Thymus (tissue), 11 donors: ENCODE data around the gene SH2B2. TPM values are rescaled to one million over a fixed set of nuclear protein-coding genes. Genes with fewer than 3 reads are reported as not detected.
A peak's percentile ranks its signal among the peaks of the same experiment; 100 is the strongest.
"Not testable (repeated sequence)": the region's sequence is repeated elsewhere in the genome, so short reads cannot be mapped to it uniquely, and the experiment has no call there.

Experiments used
- DNase-seq, 9 donors: peaks; one replicate each; pipeline ENCODE4 v3.0.0-alpha.2; 2013; ENCODE audit warnings: low spot score in 9 of 9, low read depth in 6 of 9, missing footprints in 1 of 9
- H3K27ac ChIP-seq, 2 donors: one replicate each; pipeline ENCODE4 v1.5.1; 2013; ENCODE audit warnings: control low read depth in 1 of 2, low read depth in 1 of 2, low read length in 1 of 2, mild to moderate bottlenecking in 1 of 2, moderate library complexity in 1 of 2
- H3K27me3 ChIP-seq, 2 donors: one replicate each; pipeline ENCODE4 v1.5.1; 2013; ENCODE audit warnings: low read length in 1 of 2; ENCODE audit not compliant: control insufficient read depth in 2 of 2, insufficient read depth in 1 of 2
- H3K36me3 ChIP-seq, 2 donors: one replicate each; pipeline ENCODE4 v1.5.1; 2013; ENCODE audit warnings: low read length in 1 of 2, mild to moderate bottlenecking in 1 of 2, moderate library complexity in 1 of 2; ENCODE audit not compliant: control insufficient read depth in 2 of 2, insufficient read depth in 2 of 2
- H3K4me1 ChIP-seq, 2 donors: one replicate each; pipeline ENCODE4 v1.5.1; 2013; ENCODE audit warnings: low read length in 2 of 2; ENCODE audit not compliant: control insufficient read depth in 2 of 2, insufficient read depth in 2 of 2
- H3K4me3 ChIP-seq, 2 donors: one replicate each; pipeline ENCODE4 v1.5.1; 2013; ENCODE audit warnings: low read length in 2 of 2, control low read depth in 1 of 2, mild to moderate bottlenecking in 1 of 2
- H3K9me3 ChIP-seq, 2 donors: one replicate each; pipeline ENCODE4 v1.5.1; 2013; ENCODE audit warnings: low read length in 1 of 2, mild to moderate bottlenecking in 1 of 2; ENCODE audit not compliant: control insufficient read depth in 2 of 2, insufficient read depth in 1 of 2
- WGBS: extraction: QIAGEN DNeasy Blood & Tissue Kit; methylation state at CpG from one replicate; pipeline ENCODE4 v1.1.7; 2013; 5-methylcytosine and 5-hydroxymethylcytosine counted together
- polyA plus RNA-seq: library from polyadenylated mRNA; stranded (reverse); fragments of 200-250 nt; gene quantifications from one replicate; pipeline ENCODE4 v1.2.3, GENCODE V29; 2013
- total RNA-seq: library from RNA; stranded (reverse); fragments of 120-200 nt; gene quantifications from one replicate; pipeline ENCODE4 v1.2.4, GENCODE V29; 2013
- donor health status: healthy.

SH2B2 gene
- total and polyA plus RNA-seq, 2 donors = 0.76 to 3.9 TPM

- no peak for DNase-seq
- no peaks in the 10 kb centered on the region for H3K4me1 ChIP-seq
- H3K27ac ChIP-seq = no peak overlapping the region
- peaks cover 0 to 47% of the 10 kb centered on the region in 2 donors for H3K27me3 ChIP-seq
- no peaks in the 10 kb centered on the region for H3K36me3 ChIP-seq
- WGBS = 97% methylated on average over 10 of the region's 10 CpGs
- no peak overlapping the region for H3K4me3 ChIP-seq
- no peaks in the 10 kb centered on the region for H3K9me3 ChIP-seq
These were observed 11.0 kb downstream of the SH2B2 start for GRCh38 chr7:102297487-102298218.

GRCh38 chr7:102300643-102301221 is 14.1 kb downstream of the SH2B2 start:
- Histone ChIP-seq H3K27me3 (peaks cover 0 to 26% of the 10 kb centered on the region in 2 donors), H3K9me3 (no peaks in the 10 kb centered on the region), H3K4me3 (no peak overlapping the region), H3K27ac (no peak overlapping the region), H3K4me1 (peaks cover 0 to 10% of the 10 kb centered on the region in 2 donors), H3K36me3 (no peaks in the 10 kb centered on the region)
- DNase-seq = no peak
- 78% methylated on average over 84 of the region's 84 CpGs for WGBS

- DNase-seq, H3K4me3 ChIP-seq, H3K27ac ChIP-seq, H3K9me3 ChIP-seq, H3K36me3 ChIP-seq: not testable (repeated sequence)
- H3K4me1 ChIP-seq = peaks cover 0 to 15% of the 10 kb centered on the region in 2 donors
- 98% methylated on average over 14 of the region's 14 CpGs for WGBS
- peaks cover 0 to 26% of the 10 kb centered on the region in 2 donors for H3K27me3 ChIP-seq
These were observed 14.7 kb downstream of the SH2B2 start for GRCh38 chr7:102301367-102301766.

- 98% methylated on average over 6 of the region's 6 CpGs for WGBS
- Histone ChIP-seq H3K27me3 (peaks cover 0 to 26% of the 10 kb centered on the region in 2 donors), H3K36me3 (no peaks in the 10 kb centered on the region), H3K9me3 (no peaks in the 10 kb centered on the region), H3K27ac (no peak overlapping the region), H3K4me1 (peaks cover 4 to 22% of the 10 kb centered on the region in 2 donors), H3K4me3 (no peak overlapping the region)
- DNase-seq = no peak
These were observed 15.4 kb downstream of the SH2B2 start for GRCh38 chr7:102302025-102302424.

GRCh38 chr7:102303669-102304422 is 17.2 kb downstream of the SH2B2 start:
- Histone ChIP-seq H3K27ac (no peak overlapping the region), H3K27me3 (peaks cover 0 to 24% of the 10 kb centered on the region in 2 donors), H3K4me1 (peaks cover 7 to 30% of the 10 kb centered on the region in 2 donors), H3K9me3 (peaks cover 0 to under 1% of the 10 kb centered on the region in 2 donors), H3K36me3 (no peaks in the 10 kb centered on the region), H3K4me3 (no peak overlapping the region)
- 89% methylated on average over 13 of the region's 13 CpGs for WGBS
- no peak for DNase-seq

- no peak for DNase-seq
- Histone ChIP-seq H3K4me3 (no peak overlapping the region), H3K36me3 (no peaks in the 10 kb centered on the region), H3K9me3 (peaks cover 0 to 2% of the 10 kb centered on the region in 2 donors), H3K4me1 (peaks cover 7 to 30% of the 10 kb centered on the region in 2 donors), H3K27me3 (peaks cover 0 to 20% of the 10 kb centered on the region in 2 donors), H3K27ac (no peak overlapping the region)
- WGBS = 95% methylated on average over 11 of the region's 11 CpGs
These were observed 18.0 kb downstream of the SH2B2 start for GRCh38 chr7:102304668-102305067.

- DNase-seq = no peak
- H3K4me1 ChIP-seq = peaks cover 7 to 30% of the 10 kb centered on the region in 2 donors
- H3K9me3 ChIP-seq = peaks cover 0 to 2% of the 10 kb centered on the region in 2 donors
- 95% methylated on average over 17 of the region's 17 CpGs for WGBS
- no peak overlapping the region for H3K4me3 ChIP-seq
- no peaks in the 10 kb centered on the region for H3K36me3 ChIP-seq
- H3K27me3 ChIP-seq = peaks cover 0 to 10% of the 10 kb centered on the region in 2 donors
- H3K27ac ChIP-seq = no peak overlapping the region
These were observed 19.0 kb downstream of the SH2B2 start for GRCh38 chr7:102305414-102306268.

- peaks cover 7 to 30% of the 10 kb centered on the region in 2 donors for H3K4me1 ChIP-seq
- H3K36me3 ChIP-seq = no peaks in the 10 kb centered on the region
- 55% methylated on average over 17 of the region's 17 CpGs for WGBS
- peak in 8 of 9 donors; percentile 39 to 83 (median 58) for DNase-seq
- H3K9me3 ChIP-seq = peaks cover 0 to 2% of the 10 kb centered on the region in 2 donors
- H3K27ac ChIP-seq = peak overlapping the region in 1 of 2 donors; percentile 38
- no peak overlapping the region for H3K4me3 ChIP-seq
- peaks cover 0 to 3% of the 10 kb centered on the region in 2 donors for H3K27me3 ChIP-seq
These were observed 20.4 kb downstream of the SH2B2 start for GRCh38 chr7:102306916-102307677.
